GM08714 (cell line): Measurements from ENCODE around the gene KAZN.

Experiments
- H3K4me3 ChIP-seq: fragments of 200-500 bp; sonication (Bioruptor generic); 2 replicates; pipeline ENCODE4 v1.5.1; 2014; ENCODE audit warnings: mild to moderate bottlenecking, low read length, inconsistent platforms
- ZNF274 ChIP-seq: IDR thresholded peaks from 2 replicates; pipeline ENCODE4 v1.6.1; 2012; ENCODE audit warnings: mild to moderate bottlenecking, low read depth, low read length

KAZN gene

GRCh38 chr1:14930247-14930965 lies 331.9 kb downstream of the KAZN start:
- H3K4me3 ChIP-seq = no peak overlapping the region
- no peak for TF ChIP-seq ZNF274

GRCh38 chr1:14932034-14932638 lies 333.7 kb downstream of the KAZN start:
- TF ChIP-seq ZNF274 = no peak
- no peak overlapping the region for H3K4me3 ChIP-seq

GRCh38 chr1:14934867-14935266 lies 336.4 kb downstream of the KAZN start:
- no peak for TF ChIP-seq ZNF274

GRCh38 chr1:14936815-14937214 lies 338.3 kb downstream of the KAZN start:
- TF ChIP-seq ZNF274 = no peak
- no peak overlapping the region for H3K4me3 ChIP-seq

More at GRCh38 chr1:14934867-14935266, 336.4 kb downstream of the KAZN start:
- H3K4me3 ChIP-seq = no peak overlapping the region

- no peak for TF ChIP-seq ZNF274
- no peak overlapping the region for H3K4me3 ChIP-seq
Observed at GRCh38 chr1:14937288-14937949, 338.9 kb downstream of the KAZN start.

GRCh38 chr1:14939527-14940284 lies 341.2 kb downstream of the KAZN start:
- H3K4me3 ChIP-seq = no peak overlapping the region
- TF ChIP-seq ZNF274 = no peak

GRCh38 chr1:14940285-14940870 lies 341.9 kb downstream of the KAZN start:
- no peak for TF ChIP-seq ZNF274
- H3K4me3 ChIP-seq = no peak overlapping the region

- no peak for TF ChIP-seq ZNF274
- no peak overlapping the region for H3K4me3 ChIP-seq
Observed at GRCh38 chr1:14941864-14942263, 343.4 kb downstream of the KAZN start.

- no peak overlapping the region for H3K4me3 ChIP-seq
- TF ChIP-seq ZNF274 = no peak
Observed at GRCh38 chr1:14944471-14944985, 346.0 kb downstream of the KAZN start.

- no peak for TF ChIP-seq ZNF274
- H3K4me3 ChIP-seq = no peak overlapping the region
Observed at GRCh38 chr1:14945132-14946010, 346.9 kb downstream of the KAZN start.

- TF ChIP-seq ZNF274 = no peak
- no peak overlapping the region for H3K4me3 ChIP-seq
Observed at GRCh38 chr1:14946011-14946359, 347.5 kb downstream of the KAZN start.

- H3K4me3 ChIP-seq = no peak overlapping the region
- TF ChIP-seq ZNF274 = no peak
Observed at GRCh38 chr1:14946684-14947238, 348.3 kb downstream of the KAZN start.

- no peak overlapping the region for H3K4me3 ChIP-seq
- no peak for TF ChIP-seq ZNF274
Observed at GRCh38 chr1:14947421-14947820, 348.9 kb downstream of the KAZN start.
